H1 (cell line): ENCODE measurements around the gene MROH8. TPM values are rescaled to one million over a fixed set of nuclear protein-coding genes. Genes with fewer than 3 reads are reported as not detected.

Experiments
- CTCF ChIA-PET: fragments of 300-600 bp; sonication (Branson Sonifier 250); formaldehyde crosslinking; loops from one replicate; lab custom pipeline; 2021; ENCODE audit not compliant: partially characterized antibody; lab: Charles Lee
- POLR2A ChIA-PET: fragments of 300-600 bp; sonication (Branson Sonifier 250); formaldehyde crosslinking; loops from one replicate; lab custom pipeline; 2021; ENCODE audit warnings: inconsistent platforms; ENCODE audit not compliant: partially characterized antibody; lab: Charles Lee
- DNase-seq, 2 experiments: peaks; one replicate each; pipeline versions ENCODE4 v3.0.0 to v3.0.0-alpha.2; 2010 to 2022; ENCODE audit warnings: low spot score in 2 of 2, low read depth in 1 of 2, mixed read lengths in 1 of 2
- FAIRE-seq: peaks from 2 replicates; lab custom pipeline; 2011; peaks lifted over from hg19 to GRCh38; lab: Jason Lieb, UNC
- H2AFZ ChIP-seq: 2 replicates; pipeline ENCODE4 v1.8.1; 2012; ENCODE audit warnings: low read length, inconsistent platforms
- H2AK5ac ChIP-seq: 2 replicates; pipeline ENCODE4 v1.6.1; 2013; ENCODE audit warnings: low read depth, low read length
- H2BK120ac ChIP-seq: replicated peaks from 2 replicates; pipeline ENCODE3; 2013; ENCODE audit warnings: low read depth, low read length, inconsistent platforms
- H2BK12ac ChIP-seq: 2 replicates; pipeline ENCODE4 v1.6.1; 2013; ENCODE audit warnings: low read depth, low read length
- H2BK15ac ChIP-seq: 2 replicates; pipeline ENCODE4 v1.6.1; 2013; ENCODE audit warnings: low read length
- H2BK20ac ChIP-seq: 2 replicates; pipeline ENCODE4 v1.6.1; 2013; ENCODE audit warnings: low read length
- H2BK5ac ChIP-seq: 2 replicates; pipeline ENCODE4 v1.6.1; 2013; ENCODE audit warnings: low read depth, low read length
- H3K14ac ChIP-seq: 2 replicates; pipeline ENCODE4 v1.6.1; 2013; ENCODE audit warnings: inconsistent platforms; ENCODE audit not compliant: insufficient read length
- H3K18ac ChIP-seq: 2 replicates; pipeline ENCODE4 v1.6.1; 2013; ENCODE audit warnings: low read length; ENCODE audit errors: extremely low read depth
- H3K23ac ChIP-seq: 2 replicates; pipeline ENCODE4 v1.6.1; 2013; ENCODE audit warnings: inconsistent platforms; ENCODE audit not compliant: insufficient read length
- H3K23me2 ChIP-seq: 2 replicates; pipeline ENCODE4 v1.6.1; 2013; ENCODE audit warnings: low read depth, low read length
- H3K27ac ChIP-seq: 2 replicates; pipeline ENCODE4 v1.6.1; 2011; ENCODE audit warnings: low read depth, low read length, inconsistent platforms
- H3K27me3 ChIP-seq, 4 experiments: replicated peaks in 1 of 4; 1 replicate in 1 of 4; 2 replicates in 3 of 4; pipeline versions ENCODE4 v1.6.1 to v1.8.1; 2011 to 2013; ENCODE audit warnings: low read length in 3 of 4, mild to moderate bottlenecking in 3 of 4, inconsistent platforms in 2 of 4, mixed read lengths in 2 of 4, moderate library complexity in 1 of 4; ENCODE audit not compliant: control insufficient read depth in 3 of 4, insufficient read depth in 3 of 4; ENCODE audit errors: extremely low read depth in 1 of 4
- H3K36me3 ChIP-seq, 4 experiments: 2 replicates each; pipeline versions ENCODE4 v1.6.1 to v1.8.1; 2011 to 2013; ENCODE audit warnings: mild to moderate bottlenecking in 4 of 4, low read length in 3 of 4, moderate library complexity in 2 of 4, control low read depth in 1 of 4, inconsistent platforms in 1 of 4; ENCODE audit not compliant: insufficient read depth in 4 of 4, control insufficient read depth in 2 of 4
- H3K4ac ChIP-seq: replicated peaks from 2 replicates; pipeline ENCODE3; 2013; ENCODE audit warnings: low read length, low read depth, mixed read lengths, inconsistent platforms; ENCODE audit not compliant: insufficient read length
- H3K4me1 ChIP-seq, 4 experiments: replicated peaks in 1 of 4; 1 replicate in 1 of 4; 2 replicates in 3 of 4; pipeline versions ENCODE4 v1.6.1 to v1.8.1; 2011 to 2013; ENCODE audit warnings: low read length in 3 of 4, inconsistent platforms in 2 of 4, mixed read lengths in 1 of 4; ENCODE audit not compliant: insufficient read depth in 4 of 4, control insufficient read depth in 3 of 4
- H3K4me2 ChIP-seq, 2 experiments: 2 replicates each; pipeline versions ENCODE4 v1.6.1 to v1.8.1; 2011 to 2013; ENCODE audit warnings: low read depth in 2 of 2, low read length in 2 of 2, control low read depth in 1 of 2, inconsistent platforms in 1 of 2, mild to moderate bottlenecking in 1 of 2; ENCODE audit not compliant: insufficient read depth in 1 of 2
- H3K4me3 ChIP-seq, 4 experiments: fragments of 200-600, 300-600 bp in 1 of 4; sonication (generic), shearing (Covaris generic), sonication (Bioruptor Twin) in 1 of 4; 2 replicates each; pipeline versions ENCODE4 v1.5.1 to v1.8.1; 2011 to 2016; ENCODE audit warnings: low read length in 4 of 4, low read depth in 3 of 4, control low read depth in 2 of 4, inconsistent platforms in 2 of 4, mild to moderate bottlenecking in 2 of 4, mixed read lengths in 1 of 4, moderate library complexity in 1 of 4; ENCODE audit not compliant: insufficient read depth in 2 of 4; ENCODE audit errors: extremely low read depth in 1 of 4
- H3K56ac ChIP-seq: replicated peaks from 2 replicates; pipeline ENCODE3; 2013; ENCODE audit warnings: low read depth, mild to moderate bottlenecking, mixed read lengths, low read length, inconsistent platforms; ENCODE audit not compliant: insufficient read length
- H3K79me1 ChIP-seq: 2 replicates; pipeline ENCODE4 v1.6.1; 2013; ENCODE audit warnings: low read depth, low read length, control low read depth
- H3K79me2 ChIP-seq, 2 experiments: 2 replicates each; pipeline versions ENCODE4 v1.6.1 to v1.8.1; 2012 to 2013; ENCODE audit warnings: low read length in 2 of 2, mild to moderate bottlenecking in 2 of 2, inconsistent platforms in 1 of 2; ENCODE audit not compliant: insufficient read depth in 2 of 2, control insufficient read depth in 1 of 2
- H3K9ac ChIP-seq, 4 experiments: replicated peaks in 1 of 4; 1 replicate in 1 of 4; 2 replicates in 3 of 4; pipeline versions ENCODE4 v1.6.1 to v1.8.1; 2011 to 2013; ENCODE audit warnings: low read depth in 3 of 4, low read length in 3 of 4, control low read depth in 2 of 4, mild to moderate bottlenecking in 2 of 4, moderate library complexity in 2 of 4, inconsistent platforms in 1 of 4; ENCODE audit errors: extremely low read depth in 1 of 4
- H3K9me3 ChIP-seq, 2 experiments: 2 replicates each; pipeline versions ENCODE4 v1.6.1 to v1.8.1; 2012 to 2013; ENCODE audit warnings: mild to moderate bottlenecking in 2 of 2, moderate library complexity in 2 of 2, control low read depth in 1 of 2, inconsistent platforms in 1 of 2, low read depth in 1 of 2, low read length in 1 of 2, mixed read lengths in 1 of 2; ENCODE audit not compliant: insufficient read depth in 2 of 2
- H4K20me1 ChIP-seq, 2 experiments: replicated peaks in 1 of 2; 2 replicates each; pipeline versions ENCODE3 to v1.8.1; 2011 to 2013; ENCODE audit warnings: inconsistent platforms in 2 of 2, low read length in 2 of 2, mild to moderate bottlenecking in 1 of 2; ENCODE audit not compliant: insufficient read depth in 2 of 2, control insufficient read depth in 1 of 2
- H4K5ac ChIP-seq: 2 replicates; pipeline ENCODE4 v1.6.1; 2013; ENCODE audit warnings: low read length, low read depth, mixed read lengths, inconsistent platforms; ENCODE audit not compliant: insufficient read length
- H4K8ac ChIP-seq: 2 replicates; pipeline ENCODE4 v1.8.0; 2013; ENCODE audit warnings: mild to moderate bottlenecking, moderate library complexity, low read length, inconsistent platforms; ENCODE audit not compliant: insufficient read depth; ENCODE audit errors: extremely low read depth
- H4K91ac ChIP-seq: replicated peaks from 2 replicates; pipeline ENCODE3; 2013; ENCODE audit warnings: low read length, mixed read lengths, inconsistent platforms; ENCODE audit not compliant: insufficient read length
- ASH2L ChIP-seq: fragments of 200-600, 300-600 bp; sonication (generic); IDR thresholded peaks from one replicate; pipeline ENCODE4 v1.7.1; 2017; ENCODE audit warnings: low read length
- CBX5 ChIP-seq: fragments of 300-800, 300-1000 bp; sonication (generic); IDR thresholded peaks from 2 replicates; pipeline ENCODE4 v1.7.1; 2016; ENCODE audit warnings: antibody characterized with exemption, low read length, low read depth
- CEBPB ChIP-seq: IDR thresholded peaks from 2 replicates; pipeline ENCODE4 v1.6.1; 2012; ENCODE audit warnings: low read depth, low read length
- CTBP2 ChIP-seq: IDR thresholded peaks from 2 replicates; pipeline ENCODE4 v1.7.0; 2011; ENCODE audit warnings: borderline replicate concordance, mild to moderate bottlenecking, moderate library complexity, mixed read lengths, low read length; ENCODE audit not compliant: insufficient read depth, insufficient read length
- EGR1 ChIP-seq: IDR thresholded peaks from 2 replicates; pipeline ENCODE4 v1.6.1; 2011; ENCODE audit warnings: low read depth, low read length, borderline replicate concordance
- JUN ChIP-seq: IDR thresholded peaks from 2 replicates; pipeline ENCODE4 v1.6.1; 2011; ENCODE audit warnings: low read depth, mild to moderate bottlenecking, improper control_type of control experiment, low read length
- MAX ChIP-seq: IDR thresholded peaks from 2 replicates; pipeline ENCODE4 v1.6.1; 2012; ENCODE audit warnings: inconsistent platforms
- RFX5 ChIP-seq: IDR thresholded peaks from 2 replicates; pipeline ENCODE4 v1.6.1; 2011; ENCODE audit warnings: low read depth, low read length, improper control_type of control experiment, borderline replicate concordance
- RXRA ChIP-seq: IDR thresholded peaks from 2 replicates; pipeline ENCODE4 v1.6.1; 2011; ENCODE audit warnings: low read depth, mild to moderate bottlenecking, low read length, moderate library complexity; ENCODE audit not compliant: insufficient read depth
- SIRT6 ChIP-seq: IDR thresholded peaks from one replicate; pipeline ENCODE4 v1.7.1; 2012; ENCODE audit warnings: low read length, inconsistent platforms
- TAF1 ChIP-seq: IDR thresholded peaks from 2 replicates; pipeline ENCODE4 v1.6.1; 2011; ENCODE audit warnings: mild to moderate bottlenecking, low read depth, low read length
- TAF7 ChIP-seq: optimal IDR thresholded peaks from 2 replicates; pipeline ENCODE3; 2011; ENCODE audit warnings: low read depth, mild to moderate bottlenecking, inconsistent platforms, low read length, moderate library complexity, borderline replicate concordance
- WGBS, 2 experiments: shearing (Covaris generic) in 1 of 2; methylation state at CpG; one replicate each; pipeline versions ENCODE4 v1.1.6 to v1.1.7; 2013 to 2015; ENCODE audit warnings: low lambda C conversion rate in 2 of 2, mixed read lengths in 2 of 2, inconsistent platforms in 1 of 2, low coverage in 1 of 2, missing lambda C conversion rate in 1 of 2; ENCODE audit not compliant: insufficient replicate concordance in 2 of 2, insufficient coverage in 1 of 2, insufficient read length in 1 of 2; ENCODE audit errors: extremely low coverage in 1 of 2, missing lambda C conversion rate in 1 of 2; 5-methylcytosine and 5-hydroxymethylcytosine counted together
- polyA plus RNA-seq, 7 experiments: library from polyadenylated mRNA; depleted of rRNA in 3 of 7; stranded (reverse) in 5 of 7; unstranded in 2 of 7; fragments of >200 nt in 5 of 7; fragments of 200-250 nt in 2 of 7; gene quantifications; 1 replicate in 5 of 7; 2 replicates in 1 of 7; 4 replicates in 1 of 7; pipeline versions ENCODE4 v1.2.1 to v1.2.3, GENCODE V29; 2011 to 2013; ENCODE audit warnings: missing spikeins in 2 of 7, mixed read lengths in 2 of 7
- total RNA-seq: library from RNA; stranded (reverse); fragmentation: NEBNext Ultra II Directional; extraction: Animal tissue kit (Norgen Biotek cat#: 25700); gene quantifications from 2 replicates; pipeline ENCODE4 v1.2.1, GENCODE V29; 2021
- TF ChIP-seq, protein P1 (sequence below): IDR thresholded peaks from 2 replicates; pipeline ENCODE4 v1.6.1; 2012; ENCODE audit warnings: inconsistent platforms

Gene MROH8
- total and polyA plus RNA-seq, 2 of the 8 experiments (the other 6 are each of a cell fraction or from before 2014, with no cell fraction given) = 0.50 to 0.86 TPM

- Histone ChIP-seq H3K4me2 (peak overlapping the region; percentile 51 to 53; a peak in 1 of 4 replicates), H2BK120ac (no peak overlapping the region), H2BK20ac (no peak overlapping the region), H3K27ac (peak overlapping the region; percentile 2; the same call in 1 of the 2 replicates), H3K27me3 (no peaks in the 10 kb centered on the region; a peak in 1 of 7 replicates), H3K56ac (no peak overlapping the region), H3K4ac (no peak overlapping the region), H3K9ac (no peak overlapping the region), H3K18ac (no peak overlapping the region; the same call in 1 of the 2 replicates), H3K9me3 (no peaks in the 10 kb centered on the region), H4K8ac (no peak overlapping the region), H2BK12ac (no peak overlapping the region), H2BK15ac (no peak overlapping the region), H3K79me1 (peaks cover 3% of the 10 kb centered on the region), H3K23me2 (no peaks in the 10 kb centered on the region), H2AFZ (no peak overlapping the region), H3K36me3 (peaks cover 38 to 92% (median 69%) of the 10 kb centered on the region in 4 experiments), H3K23ac (no peak overlapping the region), H4K5ac (no peak overlapping the region), H3K4me3 (0 out of 8 replicates have a peak overlapping the region, but pooled peaks of 1 of the 4 experiments have one; percentile 10), H4K91ac (no peak overlapping the region), H2AK5ac (no peak overlapping the region), H4K20me1 (peaks cover 2% of the 10 kb centered on the region in 2 experiments), H3K4me1 (peaks cover 7 to 26% (median 14%) of the 10 kb centered on the region in 4 experiments; a peak in 6 of 7 replicates), H3K14ac (no peak overlapping the region), H3K79me2 (no peaks in the 10 kb centered on the region), H2BK5ac (peak overlapping the region; percentile 12; the same call in 1 of the 2 replicates)
- no peak for FAIRE-seq
- WGBS, 2 experiments = 91% methylated on average over 5 of the region's 5 CpGs; no CpG with 5 or more reads in 1 of the 2 experiments
- ChIA-PET POLR2A (interaction anchor here (0.8 to 3.1 kb wide), 7 partner anchors 7 to 137 kb away, joined by 3 to 17 read pairs (median 3); partner anchors contain the start of gene RPN2), CTCF (interaction anchor here (1.0 to 3.9 kb wide), 5 partner anchors 15 to 313 kb away, joined by 3 to 22 read pairs (median 6); no protein-coding TSS in a partner anchor)
- no peak for DNase-seq
- no peak for TF ChIP-seq SIRT6
- no peak for TF ChIP-seq ASH2L
- TF ChIP-seq RXRA = no peak
- TF ChIP-seq RFX5 = no peak
- no peak for TF ChIP-seq MAX
- TF ChIP-seq, protein P1, sequence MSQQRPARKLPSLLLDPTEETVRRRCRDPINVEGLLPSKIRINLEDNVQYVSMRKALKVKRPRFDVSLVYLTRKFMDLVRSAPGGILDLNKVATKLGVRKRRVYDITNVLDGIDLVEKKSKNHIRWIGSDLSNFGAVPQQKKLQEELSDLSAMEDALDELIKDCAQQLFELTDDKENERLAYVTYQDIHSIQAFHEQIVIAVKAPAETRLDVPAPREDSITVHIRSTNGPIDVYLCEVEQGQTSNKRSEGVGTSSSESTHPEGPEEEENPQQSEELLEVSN = no peak
- no peak for TF ChIP-seq CTBP2
- TF ChIP-seq EGR1 = no peak
- no peak for TF ChIP-seq JUN
- TF ChIP-seq TAF1 = no peak
- TF ChIP-seq CBX5 = no peak
- no peak for TF ChIP-seq TAF7
- no peak for TF ChIP-seq CEBPB
Observed at GRCh38 chr20:37228656-37229055, 49.3 kb upstream of the MROH8 start.
